DMS114 treated with DMSO at 0.1 percent for 48 hours (cell line): Measurements from ENCODE around the gene VSTM1.
A peak's percentile ranks its signal among the peaks of the same experiment; 100 is the strongest.
"Not testable (repeated sequence)": the region's sequence is repeated elsewhere in the genome, so short reads cannot be mapped to it uniquely, and the experiment has no call there.

Experiments used
- DNase-seq: peaks from one replicate; lab custom pipeline; 2025; ENCODE audit not compliant: unreplicated experiment; lab: John Stamatoyannopoulos, UW

Gene VSTM1

DNA sequence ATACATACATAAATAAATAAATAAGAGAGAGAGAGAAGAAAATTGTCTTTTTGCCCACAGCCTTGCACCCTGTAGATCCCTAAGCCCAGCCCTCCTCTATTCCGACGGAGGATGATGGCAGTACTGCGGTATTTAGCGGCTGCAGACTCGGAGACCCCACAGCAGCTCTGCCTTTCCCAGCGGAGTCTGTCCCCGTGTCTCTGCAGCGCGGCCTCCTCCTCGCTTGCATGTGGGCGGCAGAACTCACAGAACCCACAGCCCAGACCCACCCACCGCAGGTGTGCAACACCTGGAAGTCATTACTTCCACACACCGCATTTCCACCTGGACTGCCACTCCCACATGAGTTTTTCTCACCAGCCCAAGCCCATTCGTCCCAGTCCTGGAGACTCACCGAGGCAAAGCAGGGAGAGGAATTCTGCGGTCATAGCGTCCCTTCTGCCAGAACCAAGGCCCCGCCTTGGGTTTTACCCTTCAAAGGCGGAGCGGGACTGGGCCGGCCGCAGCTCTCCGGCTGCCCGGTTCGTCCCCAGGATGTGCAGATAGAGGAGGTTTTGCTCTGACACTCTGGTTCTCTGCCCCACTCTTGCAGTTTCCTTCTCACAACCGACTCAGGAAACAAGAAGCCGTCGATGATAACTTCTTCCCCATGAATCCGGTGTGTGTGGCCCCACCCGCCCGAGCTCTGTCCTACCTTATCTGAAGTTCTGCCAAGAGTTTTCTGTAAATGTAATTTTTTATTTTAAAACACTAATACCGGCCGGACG, at the start of gene VSTM1:
Gene VSTM1 (minus strand): TSS at position 548 of the 767 bp plus-strand sequence. CDS start 120 bp downstream, at position 428.
- no peak for DNase-seq

GRCh38 chr19:54109651-54110050, 46.0 kb upstream of the VSTM1 start:
- no peak for DNase-seq

DNA sequence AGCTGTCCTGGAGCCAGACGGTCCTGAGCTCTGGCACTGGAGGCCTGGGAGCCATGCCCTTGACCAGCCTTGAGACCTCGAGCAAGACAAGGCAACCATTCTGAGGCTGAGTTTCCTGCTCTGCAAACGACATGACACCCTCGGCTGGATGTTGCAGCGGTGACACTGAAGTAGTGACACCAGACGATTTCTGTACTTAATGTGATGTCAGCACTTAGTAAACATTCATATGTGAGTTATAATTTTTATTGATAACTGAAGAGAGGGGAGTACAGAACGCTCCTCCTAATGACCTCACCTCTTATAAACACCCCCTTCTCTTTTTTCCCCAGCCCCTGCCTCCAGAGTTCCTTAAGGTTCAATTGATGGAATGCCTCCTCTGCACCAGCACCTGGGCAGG, 44.8 kb upstream of the VSTM1 start:
- DNase-seq = no peak

- no peak for DNase-seq
Measured at GRCh38 chr19:54107876-54108490, 44.3 kb upstream of the VSTM1 start.

DNA sequence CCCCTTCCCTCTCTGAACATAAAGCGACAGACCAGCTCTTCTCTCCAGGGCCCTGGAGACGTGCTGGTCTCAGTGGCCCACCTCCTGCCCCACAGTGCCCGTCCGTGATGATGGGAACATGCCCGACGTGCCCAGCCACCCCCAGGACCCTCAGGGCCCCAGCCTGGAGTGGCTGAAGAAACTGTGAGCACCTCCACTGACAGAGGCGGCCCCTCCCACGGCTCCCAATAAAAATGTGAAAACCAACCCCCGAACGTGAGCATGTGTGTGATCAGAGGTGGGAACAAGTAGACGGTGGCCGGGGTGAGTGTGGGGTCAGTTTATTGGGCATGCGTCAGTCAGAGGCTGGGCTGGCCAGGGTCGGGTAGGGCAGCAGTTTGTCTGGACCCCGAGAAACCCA, 43.0 kb upstream of the VSTM1 start:
- no peak for DNase-seq

- DNase-seq = no peak
Measured at GRCh38 chr19:54105796-54106195, 42.1 kb upstream of the VSTM1 start.

DNA sequence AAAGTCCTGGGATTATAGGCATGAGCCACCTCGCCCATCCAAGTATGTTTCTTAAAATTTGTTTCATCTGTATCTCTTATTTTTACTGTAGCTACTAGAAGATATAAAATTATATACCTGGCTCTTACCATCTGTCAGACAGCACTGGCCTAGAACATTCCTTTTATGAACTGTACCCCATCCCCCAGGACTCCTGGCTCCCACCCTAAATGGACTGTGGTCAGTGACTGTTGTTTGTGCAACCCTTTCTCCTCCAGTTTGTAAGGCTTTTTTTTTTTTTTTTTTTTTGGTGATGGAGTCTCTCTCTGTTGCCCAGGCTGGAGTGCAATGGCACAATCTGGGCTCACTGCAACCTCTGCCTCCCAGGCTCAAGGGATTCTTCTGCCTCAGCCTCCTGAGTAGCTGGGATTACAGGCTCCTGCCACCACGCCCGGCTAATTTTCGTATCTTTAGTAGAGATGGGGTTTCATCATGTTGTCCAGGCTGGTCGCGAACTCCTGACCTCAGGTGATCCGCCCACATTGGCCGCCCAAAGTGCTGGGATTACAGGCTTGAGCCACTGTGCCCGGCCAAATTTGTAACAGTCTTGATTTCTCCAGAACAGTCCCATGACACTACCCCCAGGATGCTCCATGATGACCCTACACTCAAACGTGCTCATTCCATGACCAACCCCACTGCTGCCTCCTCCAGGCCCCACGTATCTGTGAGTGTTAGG, 41.5 kb upstream of the VSTM1 start:
- no peak for DNase-seq

DNA sequence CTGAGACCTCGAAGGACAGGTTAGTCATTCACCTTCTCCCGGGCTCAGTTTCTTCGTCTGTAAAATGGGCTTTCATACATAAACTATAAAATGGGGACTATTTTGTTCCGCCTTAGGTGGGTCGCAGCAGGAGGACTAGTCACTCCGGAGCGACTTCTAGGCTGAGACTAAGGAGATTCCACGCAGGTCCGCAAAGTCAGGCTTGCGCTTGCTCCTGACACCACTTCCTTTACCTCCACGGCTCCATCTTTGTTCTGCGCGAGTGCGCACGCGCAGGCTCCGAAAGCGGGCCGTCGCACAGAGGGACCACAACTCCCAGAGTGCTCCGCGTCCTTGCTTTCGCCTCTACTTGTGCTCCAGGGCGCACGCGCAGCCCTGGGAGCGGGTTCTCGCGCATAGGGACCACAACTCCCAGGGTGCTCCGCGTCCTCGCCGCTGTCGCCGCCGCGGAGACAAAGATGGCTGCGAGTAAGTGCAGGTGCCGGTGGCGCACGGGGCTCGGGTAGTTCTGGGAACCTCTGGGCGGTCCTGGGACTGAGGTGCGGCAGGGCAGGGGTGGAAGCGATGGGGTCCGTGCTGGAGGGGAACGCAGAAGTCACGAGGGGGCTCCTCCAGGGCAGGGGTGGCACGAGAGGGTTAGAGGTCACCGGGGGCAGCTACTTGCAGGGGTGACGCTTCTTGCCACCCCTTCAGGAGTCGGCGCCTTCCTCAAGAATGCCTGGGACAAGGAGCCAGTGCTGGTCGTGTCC, 38.9 kb upstream of the VSTM1 start, which contains the start of gene NDUFA3:
Gene NDUFA3 (plus strand): TSS at position 435 of the 749 bp plus-strand sequence. CDS start 24 bp downstream, at position 459.
- peak; percentile 97 for DNase-seq

DNA sequence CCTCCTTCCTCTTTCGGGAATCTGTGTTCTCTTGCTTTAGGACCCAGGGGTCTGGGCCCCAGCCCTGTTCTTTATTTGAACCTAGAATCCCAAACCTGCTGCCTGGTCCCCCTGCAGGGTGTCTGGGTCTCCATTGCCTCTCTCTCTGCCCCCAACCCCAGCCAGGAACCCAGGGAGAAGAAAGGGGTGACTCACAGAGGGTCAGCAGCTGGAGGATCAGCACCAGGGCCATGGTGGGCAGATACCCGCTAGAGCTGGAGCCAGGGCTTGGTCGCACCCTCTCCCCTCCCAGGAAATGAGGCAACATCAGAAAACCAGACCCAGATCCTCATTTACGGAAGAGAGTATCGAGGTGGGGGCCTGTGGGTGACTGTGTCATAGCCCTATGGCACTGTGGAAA, 36.9 kb upstream of the VSTM1 start, which contains the start of gene OSCAR:
Gene OSCAR (minus strand): TSS at position 243 of the 400 bp plus-strand sequence. CDS start 11 bp downstream, at position 232.
- no peak for DNase-seq

DNA sequence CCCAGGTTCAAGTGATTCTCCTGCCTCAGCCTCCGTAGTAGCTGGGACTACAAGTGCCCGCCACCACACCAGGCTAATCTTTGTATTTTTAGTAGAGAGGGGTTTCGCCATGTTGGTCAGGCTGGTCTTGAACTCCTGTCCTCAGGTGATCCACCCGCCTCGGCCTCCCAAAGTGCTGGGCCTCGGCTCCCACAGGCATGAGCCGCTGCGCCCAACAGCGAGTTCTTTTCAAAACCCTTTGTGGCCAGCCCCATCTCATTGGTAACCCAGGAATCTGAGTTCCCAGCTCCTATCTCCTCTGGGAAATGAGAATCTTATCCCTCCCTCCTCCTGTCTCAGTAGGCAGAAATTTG, 36.2 kb upstream of the VSTM1 start:
- not testable (repeated sequence) for DNase-seq

DNA sequence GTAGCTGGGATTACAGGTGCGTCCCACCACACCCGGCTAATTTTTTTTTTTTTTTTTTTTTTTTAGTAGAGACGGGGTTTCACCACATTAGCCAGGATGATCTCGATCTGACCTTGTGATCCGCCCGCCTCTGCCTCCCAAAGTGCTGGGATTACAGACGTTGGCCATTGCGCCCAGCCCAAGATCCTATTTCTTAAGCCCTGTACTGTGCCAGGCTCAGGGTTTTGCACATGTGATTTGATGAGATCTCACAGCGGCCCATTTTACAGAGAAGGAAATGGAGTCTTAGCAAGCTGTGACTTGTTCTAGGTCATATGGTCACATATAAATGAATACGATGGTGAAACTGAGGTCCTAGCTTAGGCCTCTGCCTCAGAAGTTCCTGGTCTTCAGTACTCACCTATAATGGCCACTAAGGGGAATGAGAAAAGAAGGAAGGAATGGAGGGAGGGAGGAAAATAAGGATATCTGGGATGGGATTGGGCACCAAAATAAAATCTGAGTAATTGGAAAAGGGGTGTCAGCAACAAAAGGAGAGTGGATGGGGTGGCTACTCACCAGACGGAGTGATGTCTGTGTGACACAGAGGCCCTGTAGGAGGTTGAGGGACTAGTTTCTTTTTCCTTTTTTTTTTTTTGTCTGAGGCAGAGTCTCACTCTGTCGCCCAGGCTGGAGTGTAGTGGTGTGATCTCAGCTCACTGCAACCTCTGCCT, 35.6 kb upstream of the VSTM1 start:
- no peak for DNase-seq

GRCh38 chr19:54096617-54097106, 33.0 kb upstream of the VSTM1 start:
- DNase-seq = peak; percentile 60

DNA sequence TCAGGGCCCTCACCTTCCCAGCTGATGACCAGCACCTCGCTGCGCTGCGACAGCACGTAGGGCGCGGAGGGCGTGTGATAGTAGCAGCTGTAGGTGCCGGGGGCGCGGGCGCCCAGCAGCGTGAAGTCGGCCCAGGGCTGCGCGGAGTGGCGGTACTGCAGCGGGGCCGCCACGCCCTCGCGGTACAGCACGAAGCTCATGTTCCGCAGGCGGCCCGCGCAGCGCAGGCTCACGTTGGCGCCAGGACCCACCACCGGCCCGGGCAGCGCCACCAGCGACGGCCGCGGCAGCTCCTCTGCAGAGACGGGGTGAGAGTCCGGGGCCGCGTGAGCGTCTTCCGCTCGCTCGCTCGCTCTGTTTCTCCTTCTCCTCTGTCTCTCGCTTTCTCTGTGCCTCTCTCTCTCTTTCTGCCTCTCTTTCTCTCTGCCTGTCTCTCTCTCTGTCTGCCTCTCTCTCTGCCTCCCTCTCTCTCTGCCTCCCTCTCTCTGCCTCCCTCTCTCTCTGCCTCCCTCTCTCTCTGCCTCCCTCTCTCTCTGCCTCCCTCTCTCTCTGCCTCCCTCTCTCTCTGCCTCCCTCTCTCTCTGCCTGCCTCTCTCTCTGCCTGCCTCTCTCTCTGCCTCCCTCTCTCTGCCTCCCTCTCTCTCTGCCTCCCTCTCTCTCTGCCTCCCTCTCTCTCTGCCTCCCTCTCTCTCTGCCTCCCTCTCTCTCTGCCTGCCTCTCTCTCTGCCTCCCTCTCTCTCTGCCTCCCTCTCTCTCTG, 32.3 kb upstream of the VSTM1 start:
- DNase-seq = not testable (repeated sequence)

GRCh38 chr19:54095136-54095858, 31.6 kb upstream of the VSTM1 start:
- no peak for DNase-seq

GRCh38 chr19:54094426-54095000, 30.8 kb upstream of the VSTM1 start:
- no peak for DNase-seq

- DNase-seq = no peak
Measured at GRCh38 chr19:54084410-54084809, 20.7 kb upstream of the VSTM1 start.

DNA sequence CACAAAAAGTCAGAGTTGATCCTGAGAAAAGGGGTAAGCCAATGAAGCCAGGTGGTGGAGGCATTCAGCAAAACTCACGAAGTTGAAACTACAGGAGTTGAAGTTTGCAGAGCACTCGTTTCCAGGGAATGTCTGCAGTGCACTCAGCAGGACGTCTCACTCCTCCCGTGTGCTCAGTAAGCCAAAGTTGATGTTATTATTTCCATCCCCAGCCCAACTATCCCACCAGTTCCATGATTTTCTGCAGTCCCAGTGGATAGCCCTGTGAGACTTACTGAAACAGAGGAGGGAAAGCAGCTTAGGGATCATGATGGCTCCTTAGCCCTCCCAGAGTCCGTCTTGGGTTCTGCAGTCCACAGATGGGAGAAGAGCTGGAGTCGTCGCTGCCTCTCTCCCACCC, 17.3 kb upstream of the VSTM1 start, which contains the start of gene TARM1:
Gene TARM1 (minus strand): TSS at position 334 of the 400 bp plus-strand sequence. CDS start 25 bp downstream, at position 309.
- no peak for DNase-seq

- no peak for DNase-seq
Measured at GRCh38 chr19:54077334-54077733, 13.6 kb upstream of the VSTM1 start.
